ENCODE measurements around the gene PREX1.

- TF ChIP-seq CTCF (conservative IDR thresholded peaks at IDR 0.05; ENCODE audit: low read depth, low read length) (no peak), POLR2A (IDR thresholded peaks at IDR 0.05; ENCODE audit: low read depth, low read length) (no peak), MXI1 (IDR thresholded peaks at IDR 0.05; ENCODE audit: borderline replicate concordance, low read depth, low read length) (no peak)
These were observed 224.5 kb downstream of the PREX1 start for GRCh38 chr20:48603116-48603818.
